ENCODE data around the gene HAP1.
"Not testable (repeated sequence)": the region's sequence is repeated elsewhere in the genome, so short reads cannot be mapped to it uniquely, and the experiment has no call there.

HAP1 gene

GRCh38 chr17:41676058-41676419 lies 58.4 kb downstream of the HAP1 start:
- Histone ChIP-seq H3K27ac (peak overlapping the region; percentile 95), H3K79me2 (ENCODE audit: insufficient read depth, low read depth) (no peaks in the 10 kb centered on the region), H3K4me3 (IDR thresholded peaks at IDR 0.05; ENCODE audit: insufficient read depth, low read depth, low read length) (no peak overlapping the region), H4K20me1 (ENCODE audit: insufficient read depth) (no peaks in the 10 kb centered on the region), H3K4me2 (peak overlapping the region; percentile 98), H2AFZ (ENCODE audit: low read depth) (peak overlapping the region; percentile 50), H3K27me3 (ENCODE audit: insufficient read depth, low read depth) (no peaks in the 10 kb centered on the region), H3K4me1 (ENCODE audit: low read depth, poor library complexity, severe bottlenecking) (peaks cover 89% of the 10 kb centered on the region), H3K9ac (peak overlapping the region; percentile 69), H3K36me3 (ENCODE audit: insufficient read depth) (no peaks in the 10 kb centered on the region)
- peak; percentile 42; the same call in 1 of the 2 replicates for TF ChIP-seq CTCF (conservative IDR thresholded peaks at IDR 0.05; ENCODE audit: low read depth, low read length)

- H3K27me3 ChIP-seq (ENCODE audit: insufficient read depth, low read depth); H4K20me1 ChIP-seq (ENCODE audit: insufficient read depth); H3K4me3 ChIP-seq (IDR thresholded peaks at IDR 0.05; ENCODE audit: insufficient read depth, low read depth, low read length); H3K79me2 ChIP-seq (ENCODE audit: insufficient read depth, low read depth); H3K36me3 ChIP-seq (ENCODE audit: insufficient read depth): not testable (repeated sequence)
- Histone ChIP-seq H3K27ac (peak overlapping the region; percentile 95), H2AFZ (ENCODE audit: low read depth) (peak overlapping the region; percentile 50), H3K4me2 (peak overlapping the region; percentile 98), H3K4me1 (ENCODE audit: low read depth, poor library complexity, severe bottlenecking) (peaks cover 86% of the 10 kb centered on the region), H3K9ac (peak overlapping the region; percentile 69)
Measured at GRCh38 chr17:41675157-41676057, 59.0 kb downstream of the HAP1 start.

Data from KMS-11 (cell line).